Chondrocyte (in vitro differentiated cells): Measurements from ENCODE around the gene ZNF283. TPM values are rescaled to one million over a fixed set of nuclear protein-coding genes. Genes with fewer than 3 reads are reported as not detected.
A peak's percentile ranks its signal among the peaks of the same experiment; 100 is the strongest.
"Not testable (repeated sequence)": the region's sequence is repeated elsewhere in the genome, so short reads cannot be mapped to it uniquely, and the experiment has no call there.

ENCODE experiments used
- DNase-seq: peaks from one replicate; pipeline ENCODE4 v3.0.0; 2021; ENCODE audit warnings: mixed read lengths, low spot score
- H3K27ac Mint-ChIP-seq: one replicate; pipeline ENCODE4 v1.8.0; 2021; ENCODE audit warnings: mild to moderate bottlenecking, moderate library complexity, mixed read lengths; ENCODE audit not compliant: unreplicated experiment
- H3K27me3 Mint-ChIP-seq: 2 replicates; pipeline ENCODE4 v1.8.0; 2021; ENCODE audit warnings: low read depth, mixed read lengths
- H3K36me3 Mint-ChIP-seq: 2 replicates; pipeline ENCODE4 v1.8.0; 2021; ENCODE audit warnings: low read depth, mixed read lengths
- H3K4me1 Mint-ChIP-seq: 2 replicates; pipeline ENCODE4 v1.8.0; 2021; ENCODE audit warnings: low read depth, mild to moderate bottlenecking, mixed read lengths
- H3K4me3 Mint-ChIP-seq: one replicate; pipeline ENCODE4 v1.8.0; 2021; ENCODE audit warnings: mild to moderate bottlenecking, moderate library complexity, mixed read lengths; ENCODE audit not compliant: unreplicated experiment
- H3K9me3 Mint-ChIP-seq: 2 replicates; pipeline ENCODE4 v1.8.0; 2021; ENCODE audit warnings: low read depth, mixed read lengths
- CTCF ChIP-seq: fragments of 200-600 bp; sonication (generic); IDR thresholded peaks from 2 replicates; pipeline ENCODE4 v1.5.0; 2021; ENCODE audit warnings: antibody characterized with exemption, mild to moderate bottlenecking, moderate library complexity
- total RNA-seq: library from RNA; stranded (reverse); gene quantifications from 3 replicates; pipeline ENCODE4 v1.2.1, GENCODE V29; 2021

Gene ZNF283
- total RNA-seq, 1 donor from 2014 or later, result 7.6 TPM

GRCh38 chr19:43809762-43810696, 17.1 kb upstream of the ZNF283 start:
- TF ChIP-seq CTCF, result peak; percentile 84
- no peaks in the 10 kb centered on the region for H3K9me3 Mint-ChIP-seq
- no peak overlapping the region for H3K4me3 Mint-ChIP-seq
- H3K36me3 Mint-ChIP-seq, result no peaks in the 10 kb centered on the region
- no peaks in the 10 kb centered on the region for H3K4me1 Mint-ChIP-seq
- H3K27me3 Mint-ChIP-seq, result peaks cover 12% of the 10 kb centered on the region
- no peak overlapping the region for H3K27ac Mint-ChIP-seq
- no peak for DNase-seq

DNA sequence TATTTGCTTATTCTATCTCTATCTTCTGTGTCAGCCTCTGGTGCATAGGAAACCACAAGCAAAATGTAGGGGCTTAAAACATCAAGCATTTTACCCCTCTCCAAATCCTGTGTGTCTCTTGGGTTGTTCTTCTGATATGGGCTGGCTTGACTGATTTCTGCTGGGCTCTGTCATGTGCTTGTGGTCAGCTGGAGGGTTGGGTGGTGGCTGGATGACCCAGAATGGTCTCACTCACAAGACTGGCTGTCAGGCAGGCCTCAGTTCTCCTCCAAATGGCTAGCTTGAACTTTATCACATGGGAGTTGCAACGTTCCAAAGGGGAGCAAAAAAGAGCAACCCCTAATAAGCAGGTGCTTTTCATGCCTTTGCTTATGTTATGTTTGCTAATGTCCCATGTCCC, 15.3 kb upstream of the ZNF283 start:
- Mint-ChIP-seq H3K9me3 (no peaks in the 10 kb centered on the region), H3K4me1 (no peaks in the 10 kb centered on the region), H3K36me3 (no peaks in the 10 kb centered on the region), H3K27ac (no peak overlapping the region), H3K4me3 (no peak overlapping the region), H3K27me3 (peaks cover 12% of the 10 kb centered on the region)
- no peak for DNase-seq
- TF ChIP-seq CTCF, result no peak

GRCh38 chr19:43812259-43812658, 14.9 kb upstream of the ZNF283 start:
- Mint-ChIP-seq H3K36me3 (no peaks in the 10 kb centered on the region), H3K4me1 (no peaks in the 10 kb centered on the region), H3K27ac (no peak overlapping the region), H3K9me3 (peaks cover 2% of the 10 kb centered on the region), H3K27me3 (peaks cover 12% of the 10 kb centered on the region), H3K4me3 (no peak overlapping the region)
- DNase-seq, result no peak
- TF ChIP-seq CTCF, result no peak

DNA sequence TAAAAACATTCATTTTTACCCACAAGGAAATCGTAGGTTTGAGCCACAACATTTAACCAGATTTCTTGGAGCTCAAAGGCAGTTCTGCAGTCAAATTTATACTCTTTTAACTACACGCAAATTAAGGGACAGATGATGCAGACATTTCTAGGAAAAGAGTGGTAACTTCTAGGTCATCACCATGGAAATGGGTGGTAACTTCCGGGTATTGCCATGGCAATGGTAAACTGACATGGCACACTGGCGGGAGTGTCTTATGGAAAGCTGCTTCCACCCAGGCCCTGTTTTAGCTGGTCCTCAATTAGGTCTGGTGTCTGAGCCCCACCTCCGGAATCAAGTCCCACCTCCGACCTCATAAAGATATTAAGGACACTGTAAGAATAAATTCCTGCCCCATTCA, 14.4 kb upstream of the ZNF283 start:
- DNase-seq, result no peak
- peaks cover 12% of the 10 kb centered on the region for H3K27me3 Mint-ChIP-seq
- H3K9me3 Mint-ChIP-seq, result peaks cover 2% of the 10 kb centered on the region
- no peaks in the 10 kb centered on the region for H3K4me1 Mint-ChIP-seq
- no peaks in the 10 kb centered on the region for H3K36me3 Mint-ChIP-seq
- no peak for TF ChIP-seq CTCF
- H3K27ac Mint-ChIP-seq, result no peak overlapping the region
- no peak overlapping the region for H3K4me3 Mint-ChIP-seq

DNA sequence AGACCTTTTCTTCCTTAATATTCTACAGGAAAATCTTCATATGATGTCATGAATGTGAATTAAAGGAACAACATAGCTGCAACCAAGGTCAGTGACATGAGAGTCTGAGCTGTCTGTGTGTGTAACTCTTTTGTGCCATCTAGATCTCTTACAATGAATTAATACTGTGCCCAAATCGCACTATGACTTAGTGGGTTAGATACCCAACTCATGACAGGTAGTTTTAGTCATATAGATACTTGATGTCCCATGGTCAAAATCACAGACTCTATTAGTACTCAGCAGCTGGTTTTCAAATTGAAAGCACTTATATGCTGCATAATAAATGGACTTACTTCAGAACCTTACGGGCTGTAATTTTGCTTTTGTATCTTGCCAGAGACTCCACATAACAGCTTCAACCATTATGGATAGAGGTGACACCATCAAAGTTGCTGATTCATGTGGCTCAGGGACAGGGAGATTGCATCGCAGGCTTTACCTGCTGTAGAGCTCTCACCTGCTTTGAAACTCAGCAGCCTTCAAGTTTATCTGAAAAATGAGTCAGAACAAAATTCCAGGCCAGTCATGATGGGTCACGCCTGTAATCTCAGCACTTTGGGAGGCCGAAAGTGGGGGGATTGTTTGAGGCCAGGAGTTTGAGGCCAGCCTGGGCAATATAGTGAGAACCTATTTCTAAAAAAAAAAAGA, 12.3 kb upstream of the ZNF283 start:
- no peak overlapping the region for H3K4me3 Mint-ChIP-seq
- no peak for TF ChIP-seq CTCF
- H3K4me1 Mint-ChIP-seq, result no peaks in the 10 kb centered on the region
- no peaks in the 10 kb centered on the region for H3K36me3 Mint-ChIP-seq
- H3K27ac Mint-ChIP-seq, result no peak overlapping the region
- DNase-seq, result no peak
- peaks cover 2% of the 10 kb centered on the region for H3K9me3 Mint-ChIP-seq
- H3K27me3 Mint-ChIP-seq, result peaks cover 10% of the 10 kb centered on the region

DNA sequence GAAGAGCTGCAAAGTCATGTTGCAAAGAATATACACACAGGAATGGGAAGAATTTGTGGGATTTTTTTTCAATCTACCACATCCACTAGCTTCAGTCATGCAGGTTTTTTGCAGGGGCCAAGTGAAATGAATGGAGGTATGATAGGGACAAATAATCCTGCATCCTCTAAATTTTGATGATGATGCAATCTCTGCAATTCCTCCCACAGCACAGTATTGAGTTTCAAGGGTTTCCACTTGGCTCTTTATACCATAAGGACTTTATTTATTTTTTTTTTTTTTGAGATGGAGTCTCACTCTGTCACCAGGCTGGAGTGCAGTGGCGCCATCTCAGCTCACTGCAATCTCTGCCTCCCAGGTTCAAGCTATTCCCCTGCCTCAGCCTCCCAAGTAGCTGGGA, 9.7 kb upstream of the ZNF283 start:
- not testable (repeated sequence) for H3K27ac Mint-ChIP-seq, DNase-seq, H3K36me3 Mint-ChIP-seq, H3K4me3 Mint-ChIP-seq, H3K4me1 Mint-ChIP-seq, H3K9me3 Mint-ChIP-seq
- H3K27me3 Mint-ChIP-seq, result peaks cover 14% of the 10 kb centered on the region
